SU-DHL-6 (cell line): Measurements from ENCODE around the gene OR2AG2.

Experiments used
- EZH2phosphoT487 ChIP-seq: fragments of 200-600 bp; sonication (generic), shearing (Covaris generic); conservative IDR thresholded peaks from 2 replicates; pipeline ENCODE4 v1.6.1; 2018; ENCODE audit warnings: mild to moderate bottlenecking, antibody characterized with exemption, low read length, moderate library complexity, mixed read lengths
- TF ChIP-seq, protein P1 (sequence below): fragments of 200-600 bp; sonication (generic); IDR thresholded peaks from one replicate; pipeline ENCODE4 v1.5.1; 2017; ENCODE audit warnings: antibody characterized with exemption, mild to moderate bottlenecking, low read length, moderate library complexity; ENCODE audit not compliant: insufficient read depth, poor library complexity, severe bottlenecking

DNA sequence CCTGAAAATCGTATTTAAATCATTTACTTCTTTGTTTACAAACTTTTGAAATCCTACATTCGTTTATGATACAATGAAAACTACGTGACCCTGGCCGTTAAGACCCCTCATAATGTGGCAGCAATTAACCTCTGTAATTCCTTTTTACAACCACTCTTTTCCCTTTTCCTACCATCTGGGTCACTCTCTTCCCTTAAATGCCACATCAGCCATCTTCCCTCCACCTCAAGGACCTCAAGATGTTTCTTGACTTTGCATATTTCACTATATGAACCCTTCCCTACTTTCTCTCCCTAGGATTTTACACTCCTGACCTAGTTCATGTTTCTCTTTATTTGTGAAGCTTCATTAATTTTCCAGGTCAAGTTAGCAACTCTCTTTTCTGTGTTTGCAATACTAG lies 26.8 kb downstream of the OR2AG2 start:
- TF ChIP-seq, protein P1, sequence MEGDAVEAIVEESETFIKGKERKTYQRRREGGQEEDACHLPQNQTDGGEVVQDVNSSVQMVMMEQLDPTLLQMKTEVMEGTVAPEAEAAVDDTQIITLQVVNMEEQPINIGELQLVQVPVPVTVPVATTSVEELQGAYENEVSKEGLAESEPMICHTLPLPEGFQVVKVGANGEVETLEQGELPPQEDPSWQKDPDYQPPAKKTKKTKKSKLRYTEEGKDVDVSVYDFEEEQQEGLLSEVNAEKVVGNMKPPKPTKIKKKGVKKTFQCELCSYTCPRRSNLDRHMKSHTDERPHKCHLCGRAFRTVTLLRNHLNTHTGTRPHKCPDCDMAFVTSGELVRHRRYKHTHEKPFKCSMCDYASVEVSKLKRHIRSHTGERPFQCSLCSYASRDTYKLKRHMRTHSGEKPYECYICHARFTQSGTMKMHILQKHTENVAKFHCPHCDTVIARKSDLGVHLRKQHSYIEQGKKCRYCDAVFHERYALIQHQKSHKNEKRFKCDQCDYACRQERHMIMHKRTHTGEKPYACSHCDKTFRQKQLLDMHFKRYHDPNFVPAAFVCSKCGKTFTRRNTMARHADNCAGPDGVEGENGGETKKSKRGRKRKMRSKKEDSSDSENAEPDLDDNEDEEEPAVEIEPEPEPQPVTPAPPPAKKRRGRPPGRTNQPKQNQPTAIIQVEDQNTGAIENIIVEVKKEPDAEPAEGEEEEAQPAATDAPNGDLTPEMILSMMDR, result no peak
- no peak for TF ChIP-seq EZH2phosphoT487
